HEK293T (cell line): ENCODE measurements around the gene SLAMF6.
"Not testable (repeated sequence)": the region's sequence is repeated elsewhere in the genome, so short reads cannot be mapped to it uniquely, and the experiment has no call there.

ENCODE experiments used
- ARNT ChIP-seq: fragments of 450-650 bp; IDR thresholded peaks from 2 replicates; pipeline ENCODE4 v1.6.1; 2017; ENCODE audit warnings: mild to moderate bottlenecking
- BHLHE40 ChIP-seq: fragments of 450-650 bp; IDR thresholded peaks from 2 replicates; pipeline ENCODE4 v1.6.1; 2016; ENCODE audit warnings: mild to moderate bottlenecking, moderate library complexity, borderline replicate concordance
- ELF4 ChIP-seq: fragments of 450-650 bp; IDR thresholded peaks from 2 replicates; pipeline ENCODE4 v1.6.1; 2017; ENCODE audit warnings: antibody characterized with exemption
- FOXA1 ChIP-seq: fragments of 450-650 bp; IDR thresholded peaks from 2 replicates; pipeline ENCODE4 v1.6.1; 2016; ENCODE audit warnings: mild to moderate bottlenecking
- FOXM1 ChIP-seq: fragments of 450-650 bp; IDR thresholded peaks from 2 replicates; pipeline ENCODE4 v1.6.1; 2017; ENCODE audit warnings: mild to moderate bottlenecking, borderline replicate concordance
- HDGF ChIP-seq: fragments of 450-650 bp; IDR thresholded peaks from 2 replicates; pipeline ENCODE4 v1.6.1; 2017; ENCODE audit warnings: antibody characterized with exemption, borderline replicate concordance
- LEF1 ChIP-seq: fragments of 450-650 bp; IDR thresholded peaks from 2 replicates; pipeline ENCODE4 v1.6.1; 2017; ENCODE audit warnings: mild to moderate bottlenecking, borderline replicate concordance
- SP1 ChIP-seq: fragments of 450-650 bp; IDR thresholded peaks from 2 replicates; pipeline ENCODE4 v1.6.1; 2017
- SUZ12 ChIP-seq: fragments of 450-650 bp; IDR thresholded peaks from 2 replicates; pipeline ENCODE4 v1.6.1; 2016; ENCODE audit warnings: mild to moderate bottlenecking
- TARDBP ChIP-seq: fragments of 450-650 bp; IDR thresholded peaks from 2 replicates; pipeline ENCODE4 v1.6.1; 2016
- ZNF384 ChIP-seq: fragments of 450-650 bp; IDR thresholded peaks from 2 replicates; pipeline ENCODE4 v1.6.1; 2016

DNA sequence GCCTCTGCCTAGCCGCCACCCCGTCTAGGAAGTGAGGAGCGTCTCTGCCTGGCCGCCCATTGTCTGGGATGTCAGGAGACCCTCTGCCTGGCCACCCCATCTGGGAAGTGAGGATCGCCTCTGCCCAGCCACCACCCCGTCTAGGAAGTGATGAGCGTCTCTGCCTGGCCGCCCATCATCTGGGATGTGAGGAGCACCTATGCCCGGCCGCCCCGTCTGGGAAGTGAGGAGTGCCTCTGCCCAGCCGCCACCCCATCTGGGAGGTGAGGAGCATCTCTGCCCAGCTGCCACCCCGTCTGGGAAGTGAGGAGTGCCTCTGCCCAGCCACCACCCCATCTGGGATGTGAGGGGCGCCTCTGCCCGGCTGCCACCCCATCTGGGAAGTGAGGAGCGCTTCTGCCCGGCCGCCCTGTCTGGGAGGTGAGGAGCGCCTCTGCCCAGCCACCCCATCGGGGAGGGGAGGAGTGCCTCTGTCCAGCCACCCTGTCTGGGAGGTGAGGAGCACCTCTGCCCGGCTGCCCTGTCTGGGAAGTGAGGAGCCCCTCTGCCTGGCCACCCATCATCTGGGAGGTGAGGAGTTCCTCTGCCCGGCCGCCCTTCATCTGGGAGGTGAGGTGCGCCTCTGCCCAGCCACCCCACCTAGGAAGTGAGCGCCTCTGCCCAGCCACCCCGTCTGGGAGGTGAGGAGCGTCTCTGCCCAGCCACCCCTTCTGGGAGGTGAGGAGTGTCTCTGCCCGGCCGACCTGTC, 8.9 kb upstream of the SLAMF6 start:
- not testable (repeated sequence) for TF ChIP-seq FOXA1, ELF4, BHLHE40, TARDBP, SUZ12, SP1, FOXM1, ZNF384, LEF1, HDGF, ARNT
